HG02973 (cell line): ENCODE data around the gene TMEM43.

ENCODE experiments used
- ATAC-seq: cut with Tn5 transposase; IDR thresholded peaks from one replicate; pipeline ENCODE4 v1.9.1; 2021; ENCODE audit warnings: moderate library complexity; ENCODE audit not compliant: unreplicated experiment

The TMEM43 gene

GRCh38 chr3:14174483-14174882, 49.6 kb downstream of the TMEM43 start:
- no peak for ATAC-seq

- ATAC-seq = no peak
Observed at GRCh38 chr3:14175383-14176037, 50.7 kb downstream of the TMEM43 start.

GRCh38 chr3:14177580-14178246, 52.9 kb downstream of the TMEM43 start:
- ATAC-seq = peak; percentile 5

GRCh38 chr3:14178247-14179113, 53.6 kb downstream of the TMEM43 start, which contains the start of the genes LSM3 and XPC:
TSS of gene LSM3 (plus strand) at chr3:14178817. CDS start at chr3:14178861, 44 bp downstream.
TSS of gene XPC (minus strand) at chr3:14178601. CDS start at chr3:14178568, 33 bp downstream.
- ATAC-seq = peak; percentile 87

GRCh38 chr3:14179114-14179465, 54.2 kb downstream of the TMEM43 start:
- ATAC-seq = no peak

GRCh38 chr3:14179795-14180194, 54.9 kb downstream of the TMEM43 start:
- ATAC-seq = no peak

GRCh38 chr3:14181253-14181652, 56.4 kb downstream of the TMEM43 start:
- ATAC-seq = no peak

- ATAC-seq = no peak
Observed at GRCh38 chr3:14183015-14183577, 58.2 kb downstream of the TMEM43 start.

- ATAC-seq = no peak
Observed at GRCh38 chr3:14186854-14187458, 62.1 kb downstream of the TMEM43 start.

GRCh38 chr3:14188041-14188754, 63.3 kb downstream of the TMEM43 start:
- no peak for ATAC-seq
